Body of pancreas (tissue), 4 donors: ENCODE results near the gene MATR3. TPM values are rescaled to one million over a fixed set of nuclear protein-coding genes. Genes with fewer than 3 reads are reported as not detected.
A peak's percentile ranks its signal among the peaks of the same experiment; 100 is the strongest.

ENCODE experiments used
- ATAC-seq: fragments of 150-250 bp; one replicate; pipeline ENCODE4 v1.9.1; 2016
- DNase-seq, 4 donors: peaks; one replicate each; pipeline ENCODE4 v3.0.0-alpha.2; 2019
- H3K27ac ChIP-seq, 4 donors: fragments of 200-600 bp; sonication (generic); 1 replicate in 3 of 4; 2 replicates in 1 of 4; pipeline versions ENCODE4 v1.5.1 to v1.6.1; 2016 to 2019; ENCODE audit warnings: mild to moderate bottlenecking in 1 of 4, mixed read lengths in 1 of 4, moderate library complexity in 1 of 4
- H3K27me3 ChIP-seq, 2 donors: fragments of 200-600 bp; sonication (generic); one replicate each; pipeline ENCODE4 v1.6.0; 2016; ENCODE audit warnings: mild to moderate bottlenecking in 1 of 2
- H3K36me3 ChIP-seq, 2 donors: fragments of 200-600 bp; sonication (generic); replicated peaks in 1 of 2; 2 replicates each; pipeline ENCODE4 v1.5.1; 2016; ENCODE audit warnings: low read depth in 2 of 2; ENCODE audit not compliant: insufficient read depth in 1 of 2
- H3K4me1 ChIP-seq: fragments of 200-600 bp; sonication (generic); one replicate; pipeline ENCODE4 v1.6.0; 2016
- H3K4me3 ChIP-seq, 2 donors: fragments of 200-600 bp; sonication (generic); 1 replicate in 1 of 2; 2 replicates in 1 of 2; pipeline ENCODE4 v1.5.1; 2016 to 2019
- H3K9me3 ChIP-seq, 3 donors: fragments of 200-600 bp; sonication (generic); 1 replicate in 2 of 3; 2 replicates in 1 of 3; pipeline ENCODE4 v1.5.1; 2016
- CTCF ChIP-seq, 7 experiments: fragments of 450-650 bp in 4 of 7; fragments of 200-600 bp in 3 of 7; sonication (generic) in 3 of 7; IDR thresholded peaks; one replicate each; pipeline ENCODE4 v1.5.1; 2016 to 2019; ENCODE audit warnings: antibody characterized with exemption in 7 of 7
- POLR2A ChIP-seq, 3 donors: fragments of 450-650 bp; IDR thresholded peaks; one replicate each; pipeline ENCODE4 v1.6.1; 2016; ENCODE audit warnings: antibody characterized with exemption in 3 of 3, mild to moderate bottlenecking in 2 of 3
- WGBS, 2 donors: methylation state at CpG; one replicate each; pipeline ENCODE4 v1.1.5; 2017; 5-methylcytosine and 5-hydroxymethylcytosine counted together
- intact Hi-C: fragments of 100-400 bp; cut with DNase I; formaldehyde crosslinking; loops from one replicate; pipeline ENCODE4 v1.15.1; 2023
- total RNA-seq, 2 donors: library from RNA; depleted of rRNA; stranded (reverse); fragments of >200 nt; gene quantifications; one replicate each; pipeline ENCODE4 v1.1.0, GENCODE V29; 2016

MATR3 gene
- total RNA-seq, 2 donors from 2014 or later = 99.2 to 160 TPM

- peak in 4 of 7 experiments; percentile 37 to 53 (median 43) for TF ChIP-seq CTCF (IDR thresholded peaks at IDR 0.05)
- TF ChIP-seq POLR2A (IDR thresholded peaks at IDR 0.05) = no peak
Measured at GRCh38 chr5:139287890-139288635, 5.5 kb upstream of the MATR3 start.

GRCh38 chr5:139291051-139291450 lies 2.5 kb upstream of the MATR3 start:
- 96 to 100% methylated on average over 2 of the region's 2 CpGs for WGBS, 2 donors
- DNase-seq (no peak), ATAC-seq (no peak)
- intact Hi-C loops = no loop called here
- Histone ChIP-seq H3K4me1 (peaks cover 16% of the 10 kb centered on the region), H3K27me3 (no peaks in the 10 kb centered on the region), H3K4me3 (no peak overlapping the region), H3K27ac (no peak overlapping the region), H3K9me3 (no peaks in the 10 kb centered on the region), H3K36me3 (no peaks in the 10 kb centered on the region)
- TF ChIP-seq POLR2A (IDR thresholded peaks at IDR 0.05) = no peak
- TF ChIP-seq CTCF (IDR thresholded peaks at IDR 0.05) = no peak

More at GRCh38 chr5:139287890-139288635, 5.5 kb upstream of the MATR3 start:
- H3K27ac ChIP-seq = no peak overlapping the region
- H3K36me3 ChIP-seq = no peaks in the 10 kb centered on the region
- WGBS, 2 donors = 45 to 49% methylated on average over 10 of the region's 10 CpGs
- H3K4me1 ChIP-seq = peaks cover 3% of the 10 kb centered on the region
- DNase-seq (no peak), ATAC-seq (peak; percentile 55)
- H3K27me3 ChIP-seq = no peaks in the 10 kb centered on the region
- intact Hi-C loops = no loop called here
- no peaks in the 10 kb centered on the region for H3K9me3 ChIP-seq
- no peak overlapping the region for H3K4me3 ChIP-seq

- Histone ChIP-seq H3K36me3 (no peaks in the 10 kb centered on the region), H3K4me1 (peaks cover 37% of the 10 kb centered on the region), H3K4me3 (no peak overlapping the region), H3K9me3 (no peaks in the 10 kb centered on the region), H3K27ac (peak overlapping the region; percentile 98 to 100 (median 99)), H3K27me3 (no peaks in the 10 kb centered on the region)
- intact Hi-C loops = no loop called here
- no peak for TF ChIP-seq POLR2A (IDR thresholded peaks at IDR 0.05)
- TF ChIP-seq CTCF (IDR thresholded peaks at IDR 0.05) = no peak
- DNase-seq = no peak
- no peak for ATAC-seq
- WGBS, 2 donors = 17 to 20% methylated on average over 11 of the region's 11 CpGs
Measured at GRCh38 chr5:139293202-139293506, 386 bp upstream of the MATR3 start.

GRCh38 chr5:139294374-139295165 lies 1.0 kb downstream of the MATR3 start:
- WGBS, 2 donors = 0% methylated on average over 48 of the region's 48 CpGs
- Histone ChIP-seq H3K27ac (peak overlapping the region; percentile 98 to 100 (median 99)), H3K4me1 (peaks cover 51% of the 10 kb centered on the region), H3K36me3 (no peaks in the 10 kb centered on the region), H3K27me3 (no peaks in the 10 kb centered on the region), H3K9me3 (no peaks in the 10 kb centered on the region), H3K4me3 (peak overlapping the region; percentile 51 to 84)
- TF ChIP-seq CTCF (IDR thresholded peaks at IDR 0.05) (peak in 3 of 7 experiments; percentile 8 to 16 (median 8)), POLR2A (IDR thresholded peaks at IDR 0.05) (no peak)
- peak; percentile 28 for ATAC-seq
- intact Hi-C loops = no loop called here
- peak; percentile 66 to 78 (median 67) for DNase-seq
